ENCODE results near the gene TAF4B. TPM values are rescaled to one million over a fixed set of nuclear protein-coding genes. Genes with fewer than 3 reads are reported as not detected.
A peak's percentile ranks its signal among the peaks of the same experiment; 100 is the strongest.
"Not testable (repeated sequence)": the region's sequence is repeated elsewhere in the genome, so short reads cannot be mapped to it uniquely, and the experiment has no call there.

Gene TAF4B
- total RNA-seq, 3 donors from 2014 or later (not counting 1 experiment from before 2014, with no cell fraction given), result 1.5 to 3.3 (median 1.7) TPM

- peaks cover 6 to 15% of the 10 kb centered on the region in 2 donors for H3K4me1 Mint-ChIP-seq
- no peak overlapping the region for H3K4me3 ChIP-seq (ENCODE audit: low read length)
- H3K27ac ChIP-seq (ENCODE audit: low read length), result no peak overlapping the region
- 63% methylated on average over 1 of the region's 2 CpGs for WGBS (ENCODE audit: insufficient coverage)
- ATAC-seq (no peak), DNase-seq (no peak)
- H3K4me1 ChIP-seq (ENCODE audit: control insufficient read depth, insufficient read depth, low read length), result peaks cover 1% of the 10 kb centered on the region
- no peak overlapping the region for H3K4me3 Mint-ChIP-seq
- H3K27me3 Mint-ChIP-seq (ENCODE audit: low read depth in 2 of 2), result no peaks in the 10 kb centered on the region
- no peak overlapping the region for H3K27ac Mint-ChIP-seq
- no peaks in the 10 kb centered on the region for H3K27me3 ChIP-seq (ENCODE audit: control insufficient read depth, insufficient read depth, low read length)
- H3K36me3 ChIP-seq (ENCODE audit: control insufficient read depth, insufficient read depth, low read length), result no peaks in the 10 kb centered on the region
- no peaks in the 10 kb centered on the region for H3K9me3 Mint-ChIP-seq
- intact Hi-C loops (cut with micrococcal nuclease), result loop anchor here (5.0 kb wide), 1 partner anchor 37 kb away; no protein-coding TSS in a partner anchor
- no peaks in the 10 kb centered on the region for H3K9me3 ChIP-seq (ENCODE audit: control insufficient read depth, insufficient read depth, low read length)
- no peak for TF ChIP-seq CTCF (IDR thresholded peaks at IDR 0.05)
- no peaks in the 10 kb centered on the region for H3K36me3 Mint-ChIP-seq
Observed at GRCh38 chr18:26185267-26185666, 41.0 kb upstream of the TAF4B start.

GRCh38 chr18:26190506-26190905 is 35.7 kb upstream of the TAF4B start:
- Histone ChIP-seq H3K9me3 (ENCODE audit: control insufficient read depth, insufficient read depth, low read length) (no peaks in the 10 kb centered on the region), H3K36me3 (ENCODE audit: control insufficient read depth, insufficient read depth, low read length) (no peaks in the 10 kb centered on the region), H3K27me3 (ENCODE audit: control insufficient read depth, insufficient read depth, low read length) (no peaks in the 10 kb centered on the region), H3K27ac (ENCODE audit: low read length) (peak overlapping the region; percentile 69), H3K4me1 (ENCODE audit: control insufficient read depth, insufficient read depth, low read length) (peaks cover 10% of the 10 kb centered on the region), H3K4me3 (ENCODE audit: low read length) (peak overlapping the region; percentile 28)
- Mint-ChIP-seq H3K27me3 (ENCODE audit: low read depth in 2 of 2) (no peaks in the 10 kb centered on the region), H3K9me3 (no peaks in the 10 kb centered on the region), H3K4me3 (peak overlapping the region; percentile 72), H3K4me1 (peaks cover 12 to 17% of the 10 kb centered on the region in 2 donors), H3K27ac (peak overlapping the region; percentile 65 to 73), H3K36me3 (no peaks in the 10 kb centered on the region)
- WGBS (ENCODE audit: insufficient coverage), result 43% methylated on average over 7 of the region's 8 CpGs
- peak; percentile 76 to 86 (median 78) for ATAC-seq
- DNase-seq, result peak in 1 of 2 donors; percentile 66
- intact Hi-C loops (cut with micrococcal nuclease), result no loop called here
- no peak for TF ChIP-seq CTCF (IDR thresholded peaks at IDR 0.05)

GRCh38 chr18:26192233-26192632 is 34.0 kb upstream of the TAF4B start:
- no peak for ATAC-seq
- Mint-ChIP-seq H3K4me3 (no peak overlapping the region), H3K27ac (no peak overlapping the region), H3K36me3 (no peaks in the 10 kb centered on the region), H3K9me3 (no peaks in the 10 kb centered on the region), H3K4me1 (peaks cover 12 to 17% of the 10 kb centered on the region in 2 donors), H3K27me3 (ENCODE audit: low read depth in 2 of 2) (no peaks in the 10 kb centered on the region)
- no peak for TF ChIP-seq CTCF (IDR thresholded peaks at IDR 0.05)
- Histone ChIP-seq H3K9me3 (ENCODE audit: control insufficient read depth, insufficient read depth, low read length) (no peaks in the 10 kb centered on the region), H3K4me3 (ENCODE audit: low read length) (no peak overlapping the region), H3K27ac (ENCODE audit: low read length) (no peak overlapping the region), H3K36me3 (ENCODE audit: control insufficient read depth, insufficient read depth, low read length) (no peaks in the 10 kb centered on the region), H3K27me3 (ENCODE audit: control insufficient read depth, insufficient read depth, low read length) (no peaks in the 10 kb centered on the region), H3K4me1 (ENCODE audit: control insufficient read depth, insufficient read depth, low read length) (peaks cover 10% of the 10 kb centered on the region)
- no CpG with 5 or more reads among the region's 1 CpG for WGBS (ENCODE audit: insufficient coverage)
- intact Hi-C loops (cut with micrococcal nuclease), result no loop called here
- DNase-seq, result no peak

- no peak overlapping the region for H3K27ac ChIP-seq (ENCODE audit: low read length)
- no peak for TF ChIP-seq CTCF (IDR thresholded peaks at IDR 0.05)
- intact Hi-C loops (cut with micrococcal nuclease), result no loop called here
- no peaks in the 10 kb centered on the region for H3K36me3 ChIP-seq (ENCODE audit: control insufficient read depth, insufficient read depth, low read length)
- no peak for ATAC-seq
- Mint-ChIP-seq H3K4me1 (no peaks in the 10 kb centered on the region), H3K4me3 (no peak overlapping the region), H3K9me3 (no peaks in the 10 kb centered on the region), H3K36me3 (no peaks in the 10 kb centered on the region), H3K27me3 (ENCODE audit: low read depth in 2 of 2) (no peaks in the 10 kb centered on the region), H3K27ac (no peak overlapping the region)
- H3K4me1 ChIP-seq (ENCODE audit: control insufficient read depth, insufficient read depth, low read length), result peaks cover under 1% of the 10 kb centered on the region
- no peaks in the 10 kb centered on the region for H3K9me3 ChIP-seq (ENCODE audit: control insufficient read depth, insufficient read depth, low read length)
- no peak for DNase-seq
- 98% methylated on average over 3 of the region's 3 CpGs for WGBS (ENCODE audit: insufficient coverage)
- H3K27me3 ChIP-seq (ENCODE audit: control insufficient read depth, insufficient read depth, low read length), result no peaks in the 10 kb centered on the region
- H3K4me3 ChIP-seq (ENCODE audit: low read length), result no peak overlapping the region
Observed at GRCh38 chr18:26196605-26197004, 29.6 kb upstream of the TAF4B start.

GRCh38 chr18:26202001-26202400 is 24.2 kb upstream of the TAF4B start:
- H3K27ac Mint-ChIP-seq; H3K9me3 Mint-ChIP-seq; H3K27me3 ChIP-seq (ENCODE audit: control insufficient read depth, insufficient read depth, low read length); H3K4me3 Mint-ChIP-seq; H3K4me1 Mint-ChIP-seq; ATAC-seq; H3K36me3 ChIP-seq (ENCODE audit: control insufficient read depth, insufficient read depth, low read length); H3K36me3 Mint-ChIP-seq; H3K4me3 ChIP-seq (ENCODE audit: low read length); intact Hi-C loops (cut with micrococcal nuclease); H3K27ac ChIP-seq (ENCODE audit: low read length); DNase-seq; H3K9me3 ChIP-seq (ENCODE audit: control insufficient read depth, insufficient read depth, low read length); H3K27me3 Mint-ChIP-seq (ENCODE audit: low read depth in 2 of 2); H3K4me1 ChIP-seq (ENCODE audit: control insufficient read depth, insufficient read depth, low read length): not testable (repeated sequence)
- 87% methylated on average over 7 of the region's 9 CpGs for WGBS (ENCODE audit: insufficient coverage)
